HEK293T (cell line): ENCODE data around the gene BUD23.
A peak's percentile ranks its signal among the peaks of the same experiment; 100 is the strongest.
"Not testable (repeated sequence)": the region's sequence is repeated elsewhere in the genome, so short reads cannot be mapped to it uniquely, and the experiment has no call there.

Source experiments
- CTCF ChIA-PET: fragments of 350-600 bp; formaldehyde crosslinking; extraction: SDS; loops from one replicate; lab custom pipeline; 2021; ENCODE audit warnings: antibody characterized with exemption, inconsistent platforms; lab: Yijun Ruan, JAX
- POLR2A ChIA-PET: fragments of 350-600 bp; formaldehyde crosslinking; extraction: SDS; loops from one replicate; lab custom pipeline; 2020; ENCODE audit warnings: antibody characterized with exemption, inconsistent platforms; lab: Yijun Ruan, JAX
- DNase-seq: peaks from one replicate; pipeline ENCODE4 v3.0.0; 2012; ENCODE audit warnings: mixed read lengths; ENCODE audit errors: extremely low spot score
- ARNT ChIP-seq: fragments of 450-650 bp; IDR thresholded peaks from 2 replicates; pipeline ENCODE4 v1.6.1; 2017; ENCODE audit warnings: mild to moderate bottlenecking
- BHLHE40 ChIP-seq: fragments of 450-650 bp; IDR thresholded peaks from 2 replicates; pipeline ENCODE4 v1.6.1; 2016; ENCODE audit warnings: mild to moderate bottlenecking, moderate library complexity, borderline replicate concordance
- CTBP1 ChIP-seq: fragments of 450-650 bp; IDR thresholded peaks from 2 replicates; pipeline ENCODE4 v1.6.1; 2016; ENCODE audit warnings: borderline replicate concordance
- ELF4 ChIP-seq: fragments of 450-650 bp; IDR thresholded peaks from 2 replicates; pipeline ENCODE4 v1.6.1; 2017; ENCODE audit warnings: antibody characterized with exemption
- FOXA1 ChIP-seq: fragments of 450-650 bp; IDR thresholded peaks from 2 replicates; pipeline ENCODE4 v1.6.1; 2016; ENCODE audit warnings: mild to moderate bottlenecking
- FOXK2 ChIP-seq: fragments of 450-650 bp; IDR thresholded peaks from 2 replicates; pipeline ENCODE4 v1.6.1; 2016; ENCODE audit warnings: mild to moderate bottlenecking
- FOXM1 ChIP-seq: fragments of 450-650 bp; IDR thresholded peaks from 2 replicates; pipeline ENCODE4 v1.6.1; 2017; ENCODE audit warnings: mild to moderate bottlenecking, borderline replicate concordance
- HDGF ChIP-seq: fragments of 450-650 bp; IDR thresholded peaks from 2 replicates; pipeline ENCODE4 v1.6.1; 2017; ENCODE audit warnings: antibody characterized with exemption, borderline replicate concordance
- L3MBTL2 ChIP-seq: fragments of 450-650 bp; conservative IDR thresholded peaks from 2 replicates; pipeline ENCODE4 v1.6.1; 2016; ENCODE audit warnings: mild to moderate bottlenecking
- LEF1 ChIP-seq: fragments of 450-650 bp; IDR thresholded peaks from 2 replicates; pipeline ENCODE4 v1.6.1; 2017; ENCODE audit warnings: mild to moderate bottlenecking, borderline replicate concordance
- NFRKB ChIP-seq: fragments of 450-650 bp; IDR thresholded peaks from 2 replicates; pipeline ENCODE4 v1.6.1; 2016; ENCODE audit warnings: mild to moderate bottlenecking, moderate library complexity
- SP1 ChIP-seq: fragments of 450-650 bp; IDR thresholded peaks from 2 replicates; pipeline ENCODE4 v1.6.1; 2017
- SUZ12 ChIP-seq: fragments of 450-650 bp; IDR thresholded peaks from 2 replicates; pipeline ENCODE4 v1.6.1; 2016; ENCODE audit warnings: mild to moderate bottlenecking
- TARDBP ChIP-seq: fragments of 450-650 bp; IDR thresholded peaks from 2 replicates; pipeline ENCODE4 v1.6.1; 2016
- ZNF384 ChIP-seq: fragments of 450-650 bp; IDR thresholded peaks from 2 replicates; pipeline ENCODE4 v1.6.1; 2016
- TF ChIP-seq, protein P1 (sequence below): fragments of 450-650 bp; IDR thresholded peaks from 2 replicates; pipeline ENCODE4 v1.6.1; 2016

BUD23 gene

DNA sequence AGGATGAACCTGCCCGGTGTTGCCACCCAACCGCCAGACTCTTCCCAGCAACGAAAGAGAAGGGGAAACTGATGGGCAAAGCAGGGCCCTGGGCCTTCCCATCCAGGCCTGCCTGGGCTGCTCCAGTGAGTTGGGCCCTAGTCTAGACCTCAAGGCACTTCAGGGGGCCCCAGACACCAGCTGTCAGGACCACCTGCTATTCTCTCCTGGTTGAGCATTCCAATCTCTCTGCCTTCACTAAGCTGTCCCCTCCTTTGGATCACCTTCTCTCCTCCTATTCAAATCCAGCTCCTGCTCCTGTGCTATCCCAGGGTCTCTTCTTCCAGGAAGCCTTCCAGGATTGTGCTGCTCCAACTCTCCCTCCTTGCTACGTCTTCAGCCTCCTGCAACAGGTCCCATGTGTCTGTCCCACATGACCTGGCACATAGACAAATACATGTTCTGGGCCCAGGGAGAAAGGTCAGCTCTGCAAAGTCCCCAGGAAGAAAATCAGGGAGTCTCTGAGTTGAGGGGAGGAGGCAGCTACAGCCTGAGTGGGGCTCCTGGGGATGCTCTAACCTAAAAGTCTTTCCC lies 33.0 kb downstream of the BUD23 start:
- ChIA-PET CTCF (interaction anchor here (0.9 to 1.3 kb wide), 5 partner anchors 9 to 109 kb away, joined by 3 to 5 read pairs (median 3); no protein-coding TSS in a partner anchor), POLR2A (interaction anchor here (0.9 to 1.3 kb wide), 6 partner anchors 12 to 139 kb away, joined by 3 to 5 read pairs (median 4); partner anchors contain the start of genes ABHD11 and MLXIPL)
- TF ChIP-seq FOXA1 (no peak), HDGF (no peak), FOXK2 (no peak), ARNT (no peak), L3MBTL2 (no peak), BHLHE40 (no peak)
- no peak for DNase-seq

DNA sequence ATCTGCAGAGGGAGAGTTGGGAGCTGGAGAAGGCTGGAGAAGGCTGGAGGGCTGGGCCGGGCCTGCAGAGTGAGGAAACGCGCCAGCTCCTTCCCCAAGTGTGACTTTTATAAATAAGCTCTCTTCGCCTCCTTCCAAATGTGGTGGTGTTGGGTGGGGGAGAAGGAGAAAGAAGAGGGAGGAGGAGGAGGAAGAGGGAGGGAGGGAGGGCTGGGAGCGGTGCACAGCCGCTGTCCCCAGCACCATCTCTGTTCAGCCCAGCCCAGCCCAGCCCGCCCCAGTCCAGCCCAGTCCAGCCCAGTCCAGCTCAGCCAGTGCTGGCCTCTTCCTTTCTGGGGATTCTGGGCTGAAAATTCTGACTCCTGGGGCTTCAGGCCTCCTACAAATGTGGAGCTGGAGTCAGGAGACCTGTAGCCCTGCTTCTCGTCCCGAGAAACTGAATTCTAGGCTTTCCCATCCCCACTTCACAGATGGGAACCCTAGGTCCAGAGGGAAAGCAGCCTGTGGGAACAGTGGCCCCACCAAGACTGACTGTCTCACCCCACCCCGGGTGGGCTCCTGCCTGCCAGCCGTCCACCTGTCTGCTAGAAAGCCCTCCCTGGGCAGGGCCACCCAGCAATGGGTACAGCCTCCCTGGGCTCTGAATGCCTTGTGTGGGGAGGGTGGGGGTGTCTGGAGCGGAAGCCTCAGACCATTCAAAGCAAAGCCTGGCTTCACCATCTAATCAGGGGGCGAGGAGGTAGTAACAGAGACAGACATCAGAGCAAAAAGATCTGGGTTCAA lies 33.8 kb downstream of the BUD23 start:
- DNase-seq = no peak
- CTCF ChIA-PET = interaction anchor here (1.0 to 1.3 kb wide), 3 partner anchors 9 to 110 kb away, joined by 3 to 5 read pairs (median 3); no protein-coding TSS in a partner anchor
- POLR2A ChIA-PET = interaction anchor here (0.6 to 1.3 kb wide), 4 partner anchors 13 to 253 kb away, joined by 3 to 5 read pairs (median 3); no protein-coding TSS in a partner anchor
- TF ChIP-seq ZNF384 = no peak
- TF ChIP-seq, protein P1, sequence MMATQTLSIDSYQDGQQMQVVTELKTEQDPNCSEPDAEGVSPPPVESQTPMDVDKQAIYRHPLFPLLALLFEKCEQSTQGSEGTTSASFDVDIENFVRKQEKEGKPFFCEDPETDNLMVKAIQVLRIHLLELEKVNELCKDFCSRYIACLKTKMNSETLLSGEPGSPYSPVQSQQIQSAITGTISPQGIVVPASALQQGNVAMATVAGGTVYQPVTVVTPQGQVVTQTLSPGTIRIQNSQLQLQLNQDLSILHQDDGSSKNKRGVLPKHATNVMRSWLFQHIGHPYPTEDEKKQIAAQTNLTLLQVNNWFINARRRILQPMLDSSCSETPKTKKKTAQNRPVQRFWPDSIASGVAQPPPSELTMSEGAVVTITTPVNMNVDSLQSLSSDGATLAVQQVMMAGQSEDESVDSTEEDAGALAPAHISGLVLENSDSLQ = no peak
- no peak for TF ChIP-seq CTBP1
- no peak for TF ChIP-seq TARDBP
- TF ChIP-seq L3MBTL2 = no peak
- TF ChIP-seq BHLHE40 = no peak
- TF ChIP-seq SUZ12 = no peak
- TF ChIP-seq ELF4 = no peak
- no peak for TF ChIP-seq ARNT
- TF ChIP-seq SP1 = no peak
- TF ChIP-seq FOXM1 = no peak
- TF ChIP-seq FOXA1 = no peak
- no peak for TF ChIP-seq NFRKB
- TF ChIP-seq HDGF = no peak
- TF ChIP-seq LEF1 = no peak
- no peak for TF ChIP-seq FOXK2

DNA sequence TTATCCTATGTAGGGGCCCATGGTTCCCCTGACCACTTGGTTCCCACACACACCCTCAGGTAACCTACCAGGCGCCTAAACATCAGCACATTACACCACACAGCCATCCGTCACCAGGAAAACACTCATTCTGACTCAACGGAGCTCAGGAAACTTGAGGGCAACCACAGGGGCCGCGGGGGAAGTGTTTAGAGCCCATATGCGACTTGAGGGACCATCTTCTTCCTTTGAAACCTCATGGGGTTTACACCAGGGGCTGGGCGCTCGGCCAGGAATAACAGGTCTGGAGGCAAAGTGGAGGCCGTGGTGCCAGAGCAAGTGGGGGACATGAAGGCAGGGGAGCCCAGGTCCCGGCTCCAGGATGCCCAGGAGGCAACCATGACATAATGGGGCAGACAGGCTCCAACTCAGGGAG lies 34.6 kb downstream of the BUD23 start:
- no peak for DNase-seq
- TF ChIP-seq FOXM1 (no peak), L3MBTL2 (no peak)
- CTCF ChIA-PET = no interaction called here
- POLR2A ChIA-PET = interaction anchor here (0.6 to 1.3 kb wide), 2 partner anchors 16 to 254 kb away, joined by 3 to 5 read pairs; no protein-coding TSS in a partner anchor

DNA sequence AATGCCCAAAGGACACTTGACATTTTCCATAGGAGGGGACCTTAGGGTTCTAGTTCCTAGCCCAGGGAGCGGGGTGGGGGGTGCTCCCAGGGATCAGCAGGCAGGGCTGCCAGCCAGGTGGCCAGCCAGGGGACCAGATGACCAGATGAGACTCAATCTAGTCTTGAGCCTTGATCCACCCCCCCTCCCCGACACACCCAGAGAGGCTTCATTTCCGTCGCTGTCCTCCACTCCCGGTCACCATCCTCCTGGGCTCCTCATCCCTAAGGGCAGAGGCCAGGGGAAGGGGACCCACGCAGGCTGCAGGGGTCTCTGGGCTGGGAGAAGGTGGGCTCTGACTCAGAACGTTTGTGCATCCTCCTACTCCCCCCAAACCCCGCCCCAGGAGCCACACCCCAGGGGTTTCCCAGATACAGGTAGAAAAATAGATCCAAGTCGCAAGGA lies 35.1 kb downstream of the BUD23 start:
- ChIA-PET CTCF (no interaction called here), POLR2A (no interaction called here)
- DNase-seq = no peak
- TF ChIP-seq TARDBP (no peak), FOXA1 (no peak), NFRKB (no peak), ZNF384 (no peak), BHLHE40 (no peak), CTBP1 (no peak), LEF1 (no peak), ARNT (no peak), SUZ12 (no peak), FOXK2 (no peak), ELF4 (no peak), HDGF (no peak), L3MBTL2 (no peak), SP1 (no peak), FOXM1 (no peak)
- TF ChIP-seq, protein P1 = no peak

DNA sequence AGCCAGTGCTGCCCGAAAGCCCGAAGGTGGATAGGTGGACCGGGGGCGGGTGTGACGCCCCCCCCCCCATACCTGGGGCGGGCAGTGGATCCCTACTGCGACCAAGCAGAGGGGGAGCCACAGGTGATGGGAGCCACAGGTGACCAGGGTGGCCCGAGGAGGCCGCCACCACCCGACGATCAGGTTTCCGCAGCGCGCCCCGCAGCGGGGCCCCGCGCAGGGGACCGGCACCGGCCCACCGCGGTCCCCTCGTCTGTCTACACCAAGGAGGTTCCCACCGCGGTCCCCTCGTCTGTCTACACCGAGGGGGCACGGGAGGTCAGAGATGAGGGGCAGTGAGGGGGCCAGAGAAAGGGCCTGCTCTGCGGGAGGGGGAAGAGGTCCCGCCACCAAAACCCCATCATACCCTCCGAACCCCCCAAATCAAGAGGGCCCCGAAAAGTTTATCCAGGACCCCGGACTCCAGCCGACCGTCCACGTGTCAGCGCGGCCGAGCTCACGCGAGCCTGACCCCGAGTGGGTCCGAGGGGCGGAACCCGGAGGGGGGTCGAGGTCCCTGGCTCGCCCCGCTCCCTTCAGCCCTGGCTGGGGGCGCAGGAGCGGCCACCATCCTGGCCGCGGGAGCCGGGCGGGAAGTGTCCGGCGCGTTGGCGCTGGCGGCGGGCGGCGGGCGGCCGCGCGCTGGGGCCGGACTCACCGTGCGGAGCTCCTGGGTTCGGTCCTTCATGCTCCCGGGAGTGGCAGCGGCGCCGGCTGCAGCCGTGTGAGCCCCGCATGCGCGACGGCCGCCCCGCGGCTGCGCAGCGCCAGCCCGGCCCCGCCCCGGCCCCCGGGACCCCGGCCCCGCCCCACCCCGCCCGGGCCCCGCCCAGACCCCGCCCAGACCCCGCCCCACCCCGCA lies 35.8 kb downstream of the BUD23 start, which contains the start of gene STX1A:
STX1A (minus strand) TSS at position 765 of the 901 bp plus-strand sequence; CDS start at position 727, 38 bp downstream.
- TF ChIP-seq LEF1 (0 out of 2 replicates have a peak, but pooled peaks have one; percentile 68), L3MBTL2 (0 out of 2 replicates have a peak, but pooled peaks have one; percentile 19), SP1 (no peak)
- POLR2A ChIA-PET = interaction anchor here (0.6 to 1.5 kb wide), 5 partner anchors 13 to 141 kb away, joined by 3 to 4 read pairs (median 3); partner anchors contain the start of gene TBL2
- CTCF ChIA-PET = interaction anchor here (0.8 to 2.6 kb wide), 2 partner anchors 15 to 17 kb away, joined by 3 to 13 read pairs; no protein-coding TSS in a partner anchor
- peak; percentile 94 for DNase-seq

DNA sequence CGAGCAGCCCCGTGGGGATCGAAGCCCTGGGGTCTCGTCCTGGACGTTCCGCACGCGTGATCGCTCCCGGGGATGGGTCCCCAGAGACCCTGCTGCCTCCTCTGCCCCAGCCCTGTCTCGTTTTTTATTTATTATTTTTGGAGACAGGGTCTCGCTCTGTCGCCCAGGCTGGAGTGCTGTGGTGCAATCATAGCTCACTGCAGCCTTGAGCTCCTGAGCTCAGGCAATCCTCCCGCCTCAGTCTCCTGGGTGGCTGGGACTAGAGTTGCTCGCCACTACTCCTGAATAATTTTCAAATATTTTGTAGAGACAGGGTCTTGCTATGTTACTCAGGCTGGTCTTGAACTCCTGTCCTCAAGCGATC lies 36.4 kb downstream of the BUD23 start:
- DNase-seq = no peak
- ChIA-PET POLR2A (interaction anchor here (0.6 to 1.5 kb wide), 5 partner anchors 13 to 141 kb away, joined by 3 to 4 read pairs (median 3); partner anchors contain the start of gene TBL2), CTCF (interaction anchor here (0.7 to 2.6 kb wide), 3 partner anchors 15 to 19 kb away, joined by 3 to 13 read pairs (median 3); no protein-coding TSS in a partner anchor)
- TF ChIP-seq ELF4 = no peak
- TF ChIP-seq FOXA1 = no peak
- TF ChIP-seq, protein P1 = no peak
- no peak for TF ChIP-seq SUZ12
- no peak for TF ChIP-seq ZNF384
- no peak for TF ChIP-seq SP1
- TF ChIP-seq FOXK2 = no peak
- TF ChIP-seq NFRKB = no peak
- no peak for TF ChIP-seq BHLHE40
- no peak for TF ChIP-seq CTBP1
- TF ChIP-seq LEF1 = no peak
- TF ChIP-seq FOXM1 = no peak
- no peak for TF ChIP-seq HDGF
- no peak for TF ChIP-seq TARDBP
- TF ChIP-seq ARNT = no peak
- no peak for TF ChIP-seq L3MBTL2

DNA sequence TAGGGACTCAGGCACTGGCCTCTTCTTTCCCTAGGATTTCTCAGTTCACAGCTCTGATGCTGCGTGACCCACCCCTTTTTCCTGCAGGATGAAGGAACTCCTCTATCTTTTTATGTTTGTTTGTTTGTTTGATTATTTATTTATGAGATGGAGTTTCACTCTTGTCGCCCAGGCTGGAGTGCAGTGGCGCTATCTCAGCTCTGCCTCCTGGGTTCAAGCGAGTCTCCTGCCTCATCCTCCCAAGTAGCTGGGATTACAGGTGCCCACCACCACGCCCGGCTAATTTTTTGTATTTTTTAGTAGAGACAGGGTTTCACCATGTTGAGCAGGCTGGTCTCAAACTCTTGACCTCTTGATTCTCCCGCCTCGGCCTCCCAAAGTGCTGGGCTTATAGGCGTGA lies 37.0 kb downstream of the BUD23 start:
- ChIA-PET CTCF (interaction anchor here (0.7 to 2.6 kb wide), 2 partner anchors 14 to 20 kb away, joined by 3 to 13 read pairs; no protein-coding TSS in a partner anchor), POLR2A (interaction anchor here (1.5 kb wide), 2 partner anchors 14 to 142 kb away, joined by 3 to 4 read pairs; partner anchors contain the start of gene TBL2)
- not testable (repeated sequence) for DNase-seq
